ENCODE data around the gene PADI1. TPM values are rescaled to one million over a fixed set of nuclear protein-coding genes. Genes with fewer than 3 reads are reported as not detected.
A peak's percentile ranks its signal among the peaks of the same experiment; 100 is the strongest.

PADI1 gene
- total RNA-seq, 2 experiments from 2014 or later, result not detected

GRCh38 chr1:17177651-17178050 lies 27.3 kb upstream of the PADI1 start:
- H3K4me1 ChIP-seq (ENCODE audit: insufficient read depth, low read length, poor library complexity, severe bottlenecking), result no peaks in the 10 kb centered on the region
- no peak for DNase-seq (ENCODE audit: low spot score)
- intact Hi-C loops (cut with micrococcal nuclease; ENCODE audit: unreplicated experiment), result no loop called here
- no peaks in the 10 kb centered on the region for H3K79me2 ChIP-seq (ENCODE audit: insufficient read depth, low read depth, low read length)
- no peaks in the 10 kb centered on the region for H3K36me3 ChIP-seq (ENCODE audit: insufficient read depth, low read length)
- H3K27ac ChIP-seq (ENCODE audit: low read depth, low read length, poor library complexity, severe bottlenecking), result no peak overlapping the region
- H2AFZ ChIP-seq (ENCODE audit: low read length), result no peak overlapping the region
- TF ChIP-seq EZH2phosphoT487 (IDR thresholded peaks at IDR 0.05; ENCODE audit: borderline replicate concordance, low read depth, low read length) (no peak), CTCF (conservative IDR thresholded peaks at IDR 0.05; ENCODE audit: low read length) (no peak)
- H3K9me2 ChIP-seq (ENCODE audit: insufficient read depth, low read length), result no peaks in the 10 kb centered on the region
- H3K9me3 ChIP-seq (ENCODE audit: low read length), result no peaks in the 10 kb centered on the region
- H4K20me1 ChIP-seq (ENCODE audit: insufficient read depth, low read length), result no peaks in the 10 kb centered on the region
- CTCF ChIA-PET (ENCODE audit: unreplicated experiment), result no interaction called here
- no peak overlapping the region for H3K4me3 ChIP-seq (ENCODE audit: low read depth, low read length, poor library complexity, severe bottlenecking)
- BruUV-seq (replicated peaks), result no TSS peak
- POLR2A ChIA-PET, result interaction anchor here (0.9 kb wide), 1 partner anchor 10 kb away, joined by 3 read pairs; no protein-coding TSS in a partner anchor
- H3K4me2 ChIP-seq (ENCODE audit: low read length), result no peak overlapping the region

GRCh38 chr1:17181781-17182464 lies 23.0 kb upstream of the PADI1 start:
- Histone ChIP-seq H2AFZ (ENCODE audit: low read length) (no peak overlapping the region), H3K9me3 (ENCODE audit: low read length) (no peaks in the 10 kb centered on the region), H3K79me2 (ENCODE audit: insufficient read depth, low read depth, low read length) (no peaks in the 10 kb centered on the region), H3K4me1 (ENCODE audit: insufficient read depth, low read length, poor library complexity, severe bottlenecking) (peaks cover 9% of the 10 kb centered on the region), H3K4me2 (ENCODE audit: low read length) (no peak overlapping the region), H3K36me3 (ENCODE audit: insufficient read depth, low read length) (no peaks in the 10 kb centered on the region), H4K20me1 (ENCODE audit: insufficient read depth, low read length) (no peaks in the 10 kb centered on the region), H3K9me2 (ENCODE audit: insufficient read depth, low read length) (no peaks in the 10 kb centered on the region), H3K27ac (ENCODE audit: low read depth, low read length, poor library complexity, severe bottlenecking) (no peak overlapping the region), H3K4me3 (ENCODE audit: low read depth, low read length, poor library complexity, severe bottlenecking) (no peak overlapping the region)
- no peak for TF ChIP-seq EZH2phosphoT487 (IDR thresholded peaks at IDR 0.05; ENCODE audit: borderline replicate concordance, low read depth, low read length)
- no peak for TF ChIP-seq CTCF (conservative IDR thresholded peaks at IDR 0.05; ENCODE audit: low read length)
- ChIA-PET CTCF (ENCODE audit: unreplicated experiment) (no interaction called here), POLR2A (no interaction called here)
- no TSS peak for BruUV-seq (replicated peaks)
- peak; percentile 5 for DNase-seq (ENCODE audit: low spot score)
- intact Hi-C loops (cut with micrococcal nuclease; ENCODE audit: unreplicated experiment), result no loop called here

GRCh38 chr1:17183388-17184160 lies 21.4 kb upstream of the PADI1 start:
- H4K20me1 ChIP-seq (ENCODE audit: insufficient read depth, low read length), result no peaks in the 10 kb centered on the region
- H3K27ac ChIP-seq (ENCODE audit: low read depth, low read length, poor library complexity, severe bottlenecking), result no peak overlapping the region
- intact Hi-C loops (cut with micrococcal nuclease; ENCODE audit: unreplicated experiment), result no loop called here
- no peaks in the 10 kb centered on the region for H3K79me2 ChIP-seq (ENCODE audit: insufficient read depth, low read depth, low read length)
- BruUV-seq (replicated peaks), result no TSS peak
- TF ChIP-seq CTCF (conservative IDR thresholded peaks at IDR 0.05; ENCODE audit: low read length), result no peak
- TF ChIP-seq EZH2phosphoT487 (IDR thresholded peaks at IDR 0.05; ENCODE audit: borderline replicate concordance, low read depth, low read length), result no peak
- CTCF ChIA-PET (ENCODE audit: unreplicated experiment), result interaction anchor here (0.7 kb wide), 1 partner anchor 1978 kb away, joined by 5 read pairs; no protein-coding TSS in a partner anchor
- H3K4me1 ChIP-seq (ENCODE audit: insufficient read depth, low read length, poor library complexity, severe bottlenecking), result peaks cover 9% of the 10 kb centered on the region
- no peak overlapping the region for H3K4me2 ChIP-seq (ENCODE audit: low read length)
- no peak overlapping the region for H3K4me3 ChIP-seq (ENCODE audit: low read depth, low read length, poor library complexity, severe bottlenecking)
- no peaks in the 10 kb centered on the region for H3K9me2 ChIP-seq (ENCODE audit: insufficient read depth, low read length)
- peaks cover 7% of the 10 kb centered on the region for H3K9me3 ChIP-seq (ENCODE audit: low read length)
- POLR2A ChIA-PET, result no interaction called here
- no peak for DNase-seq (ENCODE audit: low spot score)
- no peak overlapping the region for H2AFZ ChIP-seq (ENCODE audit: low read length)
- H3K36me3 ChIP-seq (ENCODE audit: insufficient read depth, low read length), result no peaks in the 10 kb centered on the region
